ENCODE measurements around the gene TBC1D10B.

Gene TBC1D10B

GRCh38 chr16:30370456-30371247 is at the start of gene TBC1D10B:
Gene TBC1D10B (minus strand): TSS chr16:30370494. CDS start chr16:30370183, 311 bp downstream.
- FAIRE-seq = peak; percentile 100

GRCh38 chr16:30418350-30419181 is 48.3 kb upstream of the TBC1D10B start:
- no peak for FAIRE-seq

- no peak for FAIRE-seq
Measured at GRCh38 chr16:30417529-30418349, 47.4 kb upstream of the TBC1D10B start.

GRCh38 chr16:30416624-30417528 is 46.6 kb upstream of the TBC1D10B start:
- no peak for FAIRE-seq

GRCh38 chr16:30416047-30416603 is 45.8 kb upstream of the TBC1D10B start:
- no peak for FAIRE-seq

GRCh38 chr16:30414159-30414558 is 43.9 kb upstream of the TBC1D10B start:
- no peak for FAIRE-seq

- no peak for FAIRE-seq
Measured at GRCh38 chr16:30413112-30413806, 43.0 kb upstream of the TBC1D10B start.

- no peak for FAIRE-seq
Measured at GRCh38 chr16:30409125-30410060, 39.1 kb upstream of the TBC1D10B start.

- no peak for FAIRE-seq
Measured at GRCh38 chr16:30407804-30408534, 37.7 kb upstream of the TBC1D10B start.

- no peak for FAIRE-seq
Measured at GRCh38 chr16:30407102-30407803, 37.0 kb upstream of the TBC1D10B start, which contains the start of gene ZNF771. Gene ZNF771 (plus strand): TSS chr16:30407606. CDS start chr16:30408054, 448 bp downstream.

GRCh38 chr16:30406795-30407101 is 36.5 kb upstream of the TBC1D10B start:
- no peak for FAIRE-seq

- FAIRE-seq = no peak
Measured at GRCh38 chr16:30401768-30402425, 31.6 kb upstream of the TBC1D10B start.

- FAIRE-seq = no peak
Measured at GRCh38 chr16:30399435-30400186, 29.3 kb upstream of the TBC1D10B start.

GRCh38 chr16:30398661-30399434 is 28.6 kb upstream of the TBC1D10B start:
- no peak for FAIRE-seq

- no peak for FAIRE-seq
Measured at GRCh38 chr16:30397776-30398660, 27.7 kb upstream of the TBC1D10B start.

Data from endometrium (tissue), 2 donors.